Lung (tissue), 12 donors: Measurements from ENCODE around the gene EVC2. TPM values are rescaled to one million over a fixed set of nuclear protein-coding genes. Genes with fewer than 3 reads are reported as not detected.

Source experiments
- ATAC-seq: fragments of 200-7000 bp; cut with Tn5 transposase; one replicate; pipeline ENCODE4 v1.9.1; 2020; ENCODE audit warnings: moderate number of reproducible peaks; ENCODE audit not compliant: insufficient read depth, low FRiP score
- DNase-seq, 3 donors: peaks; one replicate each; pipeline ENCODE4 v3.0.0-alpha.2; 2013 to 2017
- H3K27ac ChIP-seq, 2 donors: one replicate each; pipeline ENCODE4 v1.5.1; 2013; ENCODE audit warnings: mild to moderate bottlenecking in 2 of 2, moderate library complexity in 2 of 2, control low read depth in 1 of 2, inconsistent platforms in 1 of 2, low read depth in 1 of 2, low read length in 1 of 2
- H3K27me3 ChIP-seq, 3 donors: one replicate each; pipeline ENCODE4 v1.5.1; 2013; ENCODE audit warnings: low read length in 2 of 3; ENCODE audit not compliant: control insufficient read depth in 3 of 3, insufficient read depth in 3 of 3
- H3K36me3 ChIP-seq, 4 donors: one replicate each; pipeline ENCODE4 v1.5.1; 2013; ENCODE audit warnings: low read length in 4 of 4, mild to moderate bottlenecking in 1 of 4, moderate library complexity in 1 of 4; ENCODE audit not compliant: control insufficient read depth in 4 of 4, insufficient read depth in 4 of 4
- H3K4me1 ChIP-seq, 5 donors: one replicate each; pipeline ENCODE4 v1.5.1; 2013; ENCODE audit warnings: low read length in 5 of 5, mild to moderate bottlenecking in 2 of 5, moderate library complexity in 1 of 5; ENCODE audit not compliant: control insufficient read depth in 5 of 5, insufficient read depth in 5 of 5
- H3K4me3 ChIP-seq: one replicate; pipeline ENCODE4 v1.5.1; 2013; ENCODE audit warnings: mild to moderate bottlenecking, control low read depth, moderate library complexity
- H3K9ac ChIP-seq, 2 donors: one replicate each; pipeline ENCODE4 v1.5.1; 2013; ENCODE audit warnings: low read length in 2 of 2, control low read depth in 1 of 2; ENCODE audit not compliant: insufficient read depth in 1 of 2
- H3K9me3 ChIP-seq, 4 donors: one replicate each; pipeline ENCODE4 v1.5.1; 2013; ENCODE audit warnings: low read length in 3 of 4, mild to moderate bottlenecking in 1 of 4, moderate library complexity in 1 of 4; ENCODE audit not compliant: control insufficient read depth in 4 of 4, insufficient read depth in 3 of 4
- CTCF ChIP-seq: IDR thresholded peaks from 2 replicates; pipeline ENCODE4 v1.5.1; 2012; ENCODE audit warnings: mild to moderate bottlenecking; ENCODE audit errors: control extremely low read depth, extremely low read depth
- whole genome bisulfite sequencing, 2 donors: extraction: QIAGEN DNeasy Blood & Tissue Kit; methylation state at CpG; one replicate each; pipeline ENCODE4 v1.1.7; 2013; 5-methylcytosine and 5-hydroxymethylcytosine counted together
- polyA plus RNA-seq, 2 donors: library from polyadenylated mRNA; stranded (reverse); fragments of 200-250 nt; gene quantifications; one replicate each; pipeline ENCODE4 v1.2.1, GENCODE V29; 2013
- total RNA-seq, 2 donors: library from RNA; depleted of rRNA in 1 of 2; stranded (reverse); fragments of >200 nt in 1 of 2; gene quantifications; one replicate each; pipeline ENCODE4 v1.2.1, GENCODE V29; 2014 to 2021
- donor health status: control.
- donor health status: control.
- donor health status: Bipolar disorder and iron deficiency.
- donor health status: healthy.
- donor health status: DM: yes; HTN: yes; CAD: no.

Gene EVC2
- total and polyA plus RNA-seq, 4 donors, result 1.5 to 11.9 (median 3.1) TPM

GRCh38 chr4:5705647-5706320, 2.6 kb downstream of the EVC2 start:
- Histone ChIP-seq H3K4me1 (peaks cover 0 to 30% (median 7%) of the 10 kb centered on the region in 5 donors), H3K36me3 (peaks cover 0 to 4% (median 1%) of the 10 kb centered on the region in 4 donors), H3K27ac (no peak overlapping the region), H3K9me3 (peaks cover 0 to 3% (median 1%) of the 10 kb centered on the region in 4 donors), H3K27me3 (no peaks in the 10 kb centered on the region), H3K4me3 (no peak overlapping the region), H3K9ac (no peak overlapping the region)
- ATAC-seq (no peak), DNase-seq (peak; percentile 22 to 90 (median 58))
- WGBS, 2 donors, result 84 to 89% methylated on average over 5 of the region's 5 CpGs
- TF ChIP-seq CTCF, result no peak

GRCh38 chr4:5704276-5704675, 4.1 kb downstream of the EVC2 start:
- WGBS, 2 donors, result 99% methylated on average over 6 of the region's 6 CpGs

GRCh38 chr4:5703831-5704230, 4.5 kb downstream of the EVC2 start:
- Histone ChIP-seq H3K9ac (no peak overlapping the region), H3K36me3 (peaks cover 0 to 4% (median 1%) of the 10 kb centered on the region in 4 donors), H3K4me3 (no peak overlapping the region), H3K9me3 (peaks cover 0 to 3% (median 1%) of the 10 kb centered on the region in 4 donors), H3K27me3 (no peaks in the 10 kb centered on the region), H3K27ac (no peak overlapping the region), H3K4me1 (peaks cover 0 to 19% (median 7%) of the 10 kb centered on the region in 5 donors)
- DNase-seq (no peak), ATAC-seq (no peak)
- WGBS, 2 donors, result 97% methylated on average over 5 of the region's 5 CpGs
- no peak for TF ChIP-seq CTCF

More at GRCh38 chr4:5704276-5704675, 4.1 kb downstream of the EVC2 start:
- Histone ChIP-seq H3K4me1 (peaks cover 0 to 24% (median 7%) of the 10 kb centered on the region in 5 donors), H3K36me3 (peaks cover 0 to 4% (median 1%) of the 10 kb centered on the region in 4 donors), H3K27me3 (no peaks in the 10 kb centered on the region), H3K27ac (no peak overlapping the region), H3K9me3 (peaks cover 0 to 3% (median 1%) of the 10 kb centered on the region in 4 donors), H3K9ac (no peak overlapping the region), H3K4me3 (no peak overlapping the region)
- TF ChIP-seq CTCF, result no peak
- DNase-seq, result no peak
- ATAC-seq, result no peak
